GM18951 (cell line): ENCODE results near the gene SLC6A3.
"Not testable (repeated sequence)": the region's sequence is repeated elsewhere in the genome, so short reads cannot be mapped to it uniquely, and the experiment has no call there.

Experiments
- POLR2A ChIP-seq: IDR thresholded peaks from 4 replicates; pipeline ENCODE4 v1.6.1; 2011; ENCODE audit warnings: mild to moderate bottlenecking; ENCODE audit not compliant: insufficient read length, insufficient read depth; ENCODE audit errors: extremely low read depth
- in situ Hi-C: fragments of 300-500 bp; cut with MboI; formaldehyde crosslinking; loops from one replicate; pipeline ENCODE4 v1.12.0; 2022; ENCODE audit warnings: low sequenced_read_pairs, mixed read lengths, inconsistent platforms; ENCODE audit not compliant: unreplicated experiment

The SLC6A3 gene

DNA sequence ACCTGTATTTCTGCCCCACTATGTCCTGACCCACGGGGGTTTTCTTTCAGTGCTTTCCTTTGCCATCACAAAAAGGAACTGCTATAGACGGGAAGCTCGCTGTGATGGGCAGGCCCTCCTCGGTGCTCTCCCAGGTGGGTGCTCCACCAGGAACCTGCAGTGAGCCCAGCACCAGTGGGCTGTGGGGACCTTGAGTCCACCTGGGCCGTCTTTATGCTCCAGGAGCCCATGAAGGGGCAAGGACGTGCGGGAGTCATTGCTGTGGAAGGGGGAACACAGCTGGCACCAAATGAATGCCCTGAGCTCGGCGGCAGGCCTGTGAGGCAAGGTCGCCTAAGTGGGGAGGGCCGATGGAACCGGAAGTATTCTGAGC, 36.7 kb upstream of the SLC6A3 start:
- TF ChIP-seq POLR2A: peak; percentile 8
- in situ Hi-C loops: no loop called here

DNA sequence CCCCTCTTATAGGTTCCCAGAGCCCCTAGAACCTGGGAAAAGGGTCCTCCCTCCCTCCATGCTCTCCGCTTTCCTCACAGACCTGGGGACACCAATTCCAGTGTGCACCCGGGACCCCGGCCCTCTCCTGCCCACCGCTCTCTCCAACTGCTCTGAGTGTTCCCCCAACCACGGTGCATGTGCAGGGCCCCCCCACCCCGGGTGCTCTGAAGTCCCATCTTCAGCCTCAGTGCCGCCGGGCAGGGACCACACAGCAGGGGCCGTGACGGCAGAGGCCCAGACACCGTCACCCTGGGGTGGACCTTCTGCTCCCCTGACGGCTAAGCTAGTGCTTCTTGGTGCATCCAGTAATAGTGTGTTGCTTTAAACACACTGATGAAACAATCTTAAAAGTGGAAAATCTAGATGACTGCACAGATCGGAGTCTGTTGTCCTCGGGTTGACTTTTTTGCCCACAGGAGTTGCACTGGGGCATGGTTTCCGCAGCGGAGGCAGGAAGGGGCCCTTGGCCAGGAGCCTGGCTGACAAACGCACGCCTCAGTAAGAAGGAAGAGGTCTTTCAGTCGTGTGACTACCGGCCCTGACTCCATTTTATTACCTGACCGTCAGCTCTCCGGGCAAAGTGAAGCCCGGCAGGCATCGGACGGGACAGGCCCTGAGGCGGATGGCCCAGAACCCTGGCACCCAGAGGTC, 36.2 kb upstream of the SLC6A3 start:
- TF ChIP-seq POLR2A: peak; percentile 33
- in situ Hi-C loops: no loop called here

DNA sequence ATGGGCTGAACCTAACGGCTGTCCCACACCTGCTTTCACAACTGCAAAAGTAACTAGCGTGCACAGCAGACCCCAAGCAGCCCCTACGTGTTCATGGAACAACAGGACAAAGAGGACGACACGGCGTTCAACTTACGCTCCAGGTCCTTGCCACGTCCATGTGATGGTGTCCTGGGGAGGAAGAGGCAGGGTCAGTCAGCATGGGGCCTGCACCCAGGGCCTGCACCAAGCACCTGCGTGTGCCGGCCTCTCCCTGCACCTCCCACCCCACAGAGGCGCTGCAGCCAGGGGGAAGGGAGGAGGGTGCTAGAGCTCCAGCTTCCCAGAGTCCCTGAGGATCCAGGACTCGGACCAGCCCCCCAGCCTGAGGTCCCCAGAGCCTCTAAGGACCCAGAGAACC, 35.6 kb upstream of the SLC6A3 start:
- no peak for TF ChIP-seq POLR2A
- in situ Hi-C loops: no loop called here

DNA sequence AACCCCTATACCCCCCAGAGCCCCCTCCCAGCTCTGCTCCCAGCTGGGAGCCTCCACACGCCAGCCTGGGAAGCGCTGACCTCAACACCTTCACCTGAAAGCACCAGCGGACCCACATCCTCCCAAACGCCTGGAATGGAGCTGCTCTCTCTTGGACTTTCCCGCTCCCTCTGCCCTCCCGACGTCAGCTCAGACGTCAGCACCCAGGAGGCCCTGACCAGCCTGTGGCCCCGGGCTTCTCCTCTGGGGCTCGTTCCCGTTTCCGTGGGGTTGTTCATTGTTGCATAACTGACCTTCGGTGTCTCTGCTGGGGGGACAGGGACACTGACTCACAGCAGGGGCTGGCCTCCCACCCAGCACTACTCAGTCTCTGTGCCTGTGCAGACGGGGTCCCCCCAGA, 35.0 kb upstream of the SLC6A3 start:
- TF ChIP-seq POLR2A: peak; percentile 6
- in situ Hi-C loops: no loop called here

DNA sequence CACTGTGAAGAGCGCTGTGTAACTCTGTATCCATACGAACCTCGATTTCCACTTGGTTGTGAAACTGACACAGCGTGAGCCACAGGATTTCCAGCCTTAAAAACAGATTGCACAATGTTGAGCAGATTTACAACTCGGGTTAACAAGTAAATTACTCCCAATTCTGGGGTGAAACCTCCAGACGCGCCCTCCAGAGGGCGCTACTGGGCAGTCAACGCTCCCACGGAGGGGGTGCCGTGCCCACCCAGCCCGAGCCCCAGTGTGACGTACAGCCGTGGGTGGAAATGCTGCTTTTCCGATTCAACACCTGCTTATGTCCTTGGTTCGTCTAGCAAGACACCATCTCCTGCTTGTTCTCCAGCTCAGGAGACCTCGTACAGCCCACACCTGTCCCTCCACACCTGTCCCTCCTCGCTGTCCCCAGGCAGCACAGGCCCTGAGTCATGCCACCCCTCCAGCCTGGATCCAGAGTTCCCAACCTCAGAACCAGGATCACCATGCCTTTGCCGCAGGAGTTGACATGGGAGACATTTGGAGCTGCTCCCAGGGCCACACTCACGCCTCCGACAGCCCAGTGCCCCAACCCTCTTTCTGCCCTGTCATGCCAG, 34.4 kb upstream of the SLC6A3 start:
- in situ Hi-C loops: no loop called here
- peak; percentile 13 for TF ChIP-seq POLR2A

DNA sequence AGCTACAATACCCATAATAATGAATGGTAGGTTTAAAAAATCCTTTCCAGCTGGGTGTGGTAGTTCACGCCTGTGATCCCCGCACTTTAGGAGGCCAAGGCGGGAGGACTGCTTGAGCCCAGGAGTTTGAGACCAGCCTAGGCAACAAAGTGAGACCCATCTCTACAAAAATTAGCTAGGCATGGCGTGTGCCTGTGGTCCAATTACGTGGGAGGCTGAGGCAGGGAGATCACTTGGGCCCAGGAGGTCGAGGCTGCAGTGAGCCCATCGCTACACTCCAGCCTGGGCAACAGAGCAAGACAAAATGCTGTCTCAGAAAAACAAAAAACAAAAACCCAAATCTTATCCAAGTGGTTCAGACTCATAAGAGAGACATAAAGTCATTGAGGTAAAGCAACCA, 33.8 kb upstream of the SLC6A3 start:
- in situ Hi-C loops: no loop called here
- TF ChIP-seq POLR2A: no peak

DNA sequence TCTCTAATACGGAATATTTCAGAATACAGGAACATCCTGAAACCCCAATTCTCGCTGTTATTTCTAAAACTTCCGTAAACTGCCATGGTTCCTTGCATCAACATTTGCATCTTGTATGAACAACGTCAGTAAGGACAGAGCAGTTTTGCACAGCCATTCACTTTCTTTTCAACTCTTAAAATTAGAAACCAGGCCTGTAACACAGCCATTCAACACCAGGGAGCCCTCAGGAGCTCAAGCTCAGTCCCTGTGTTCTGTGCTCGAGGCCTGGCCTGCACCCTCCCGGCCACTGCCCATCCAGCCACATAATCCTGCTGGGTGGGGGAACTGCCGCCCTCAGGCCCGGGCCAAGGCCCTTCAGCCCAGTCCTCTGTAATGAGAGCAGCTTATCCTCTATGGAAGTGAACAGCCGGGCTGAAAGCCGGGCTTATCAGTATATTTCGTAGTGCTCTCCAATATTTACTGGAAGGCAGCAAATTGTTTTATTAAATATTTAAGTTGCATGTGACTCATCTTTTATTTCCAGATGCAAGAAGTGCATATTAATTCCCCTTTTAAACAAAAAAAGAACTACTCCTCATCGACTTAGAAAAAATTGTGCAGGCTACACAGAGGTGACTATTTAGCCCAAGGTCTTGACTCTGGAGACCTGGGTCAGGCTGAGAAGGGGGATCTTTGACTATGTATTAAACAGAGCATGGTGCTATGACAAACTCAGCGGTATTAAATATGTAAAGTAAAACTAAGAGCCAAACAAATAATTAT, 33.2 kb upstream of the SLC6A3 start:
- in situ Hi-C loops: no loop called here
- TF ChIP-seq POLR2A: no peak

DNA sequence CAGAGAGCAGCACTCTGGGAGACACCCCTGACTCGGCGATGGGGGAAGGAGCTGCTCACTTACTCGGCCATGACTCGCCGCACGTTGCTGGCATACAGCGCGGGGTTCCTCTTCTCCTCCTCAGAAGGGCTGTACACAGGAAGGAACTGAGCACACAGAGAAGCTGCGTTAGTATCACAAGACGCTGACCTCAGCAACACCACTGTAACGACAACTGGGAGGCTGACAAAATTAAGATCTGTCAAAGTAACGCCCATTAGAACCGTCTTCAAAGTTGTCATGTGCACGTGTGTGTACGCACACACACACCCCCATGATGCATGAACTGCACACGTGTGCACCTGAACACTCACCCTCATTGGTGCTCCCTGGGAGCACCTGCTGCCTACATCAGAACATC, 32.1 kb upstream of the SLC6A3 start:
- in situ Hi-C loops: no loop called here
- no peak for TF ChIP-seq POLR2A

DNA sequence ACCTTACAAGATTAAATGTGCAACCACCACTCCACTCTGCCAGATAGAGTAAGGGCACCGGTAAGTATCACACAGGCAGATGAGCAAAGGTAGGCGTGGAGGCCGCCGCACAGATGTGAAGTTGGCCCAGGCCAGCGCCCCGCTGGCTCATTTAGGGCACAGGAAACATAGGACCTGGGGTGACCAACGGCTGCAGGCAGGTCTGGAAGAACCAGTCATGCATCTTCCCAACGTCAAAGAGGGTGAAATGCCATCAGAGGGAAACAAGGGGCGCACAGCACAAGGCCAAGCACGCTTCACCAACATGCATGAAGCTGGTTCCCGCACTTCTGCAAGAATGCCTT, 31.7 kb upstream of the SLC6A3 start:
- no peak for TF ChIP-seq POLR2A
- in situ Hi-C loops: no loop called here

DNA sequence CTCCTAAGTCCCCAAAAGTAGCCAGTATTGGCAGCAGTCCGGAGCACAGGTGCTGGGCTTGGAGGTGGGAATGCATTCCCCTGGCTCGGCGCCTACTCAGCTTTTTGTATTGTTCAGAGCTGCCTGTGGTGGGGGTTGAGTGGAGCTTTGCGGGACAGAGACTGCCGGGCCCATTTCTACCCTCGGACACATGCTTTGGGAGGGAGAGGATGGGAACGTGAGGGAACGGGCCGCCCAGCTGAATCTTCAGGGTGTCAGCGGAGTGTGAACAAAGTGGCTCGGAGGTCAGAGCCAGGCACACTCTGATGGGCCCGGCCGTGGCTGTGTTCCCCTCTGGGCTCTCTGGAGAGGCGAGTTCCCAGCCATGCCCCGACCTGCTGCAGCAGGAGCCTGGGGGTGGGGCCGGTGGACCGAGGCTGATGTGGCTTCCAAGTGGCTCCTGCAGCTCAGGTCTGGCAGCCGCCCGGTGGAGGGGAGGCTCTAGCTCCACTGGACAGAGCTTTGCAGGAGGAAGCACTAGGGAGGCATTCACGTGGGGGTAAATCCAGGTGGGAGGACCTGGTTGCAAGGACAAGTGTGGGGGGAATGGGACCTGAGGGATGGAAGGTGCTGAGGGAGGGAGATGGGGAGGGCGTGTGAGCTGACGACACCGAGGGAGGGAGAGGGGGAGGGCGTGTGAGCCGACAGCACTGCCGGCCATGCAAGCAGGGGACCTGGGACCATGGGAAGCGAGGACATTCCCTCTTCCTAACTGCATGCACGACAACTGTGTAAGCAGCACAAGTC, 31.1 kb upstream of the SLC6A3 start:
- TF ChIP-seq POLR2A: no peak
- in situ Hi-C loops: no loop called here

DNA sequence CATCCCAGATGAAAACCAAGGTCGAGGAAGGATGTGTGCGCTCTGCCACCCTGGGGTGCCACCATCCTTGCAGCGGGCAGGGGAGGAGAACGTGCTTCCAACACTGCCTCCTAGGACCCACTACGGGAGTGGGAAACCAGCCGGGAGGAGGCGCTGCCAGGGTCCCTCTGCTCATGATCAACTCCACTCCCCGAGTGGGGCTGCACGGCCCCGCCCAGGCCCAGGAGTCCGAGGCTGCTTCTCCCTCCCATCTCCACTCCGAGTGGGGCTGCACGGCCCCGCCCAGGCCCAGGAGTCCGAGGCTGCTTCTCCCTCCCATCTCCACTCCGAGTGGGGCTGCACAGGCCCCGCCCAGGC, 30.3 kb upstream of the SLC6A3 start:
- in situ Hi-C loops: not testable (repeated sequence)

DNA sequence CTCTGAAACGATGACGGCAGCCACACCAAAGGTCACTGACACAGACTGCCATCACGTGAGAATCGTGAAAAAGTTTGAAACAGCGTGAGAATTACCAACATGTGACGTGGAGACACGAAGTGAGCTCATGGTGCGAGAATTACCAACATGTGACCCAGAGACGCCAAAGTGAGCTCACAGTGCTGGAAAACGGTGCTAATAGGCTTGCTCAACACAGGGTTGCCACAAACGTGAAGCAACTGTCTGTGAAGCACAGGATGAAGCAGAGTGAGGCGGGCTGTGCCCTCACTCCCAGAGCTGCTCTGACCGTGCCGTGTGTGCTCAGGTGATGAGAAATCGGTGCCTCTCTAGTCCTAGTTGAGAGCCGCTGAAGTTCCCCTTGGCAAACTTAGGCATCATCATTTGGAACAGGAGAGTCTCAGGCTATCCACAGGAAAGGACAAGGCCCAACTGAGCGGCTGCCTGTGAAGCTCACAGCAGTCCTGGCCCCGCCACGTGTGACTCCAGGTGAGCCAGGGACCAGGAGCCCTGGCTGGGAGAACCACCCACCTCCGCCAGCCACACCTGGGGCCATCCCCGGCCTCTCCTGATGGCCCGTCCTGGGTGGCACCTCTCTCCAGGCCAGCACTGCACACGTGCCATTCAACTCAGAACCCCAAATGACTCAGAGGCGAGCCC, 29.8 kb upstream of the SLC6A3 start:
- no peak for TF ChIP-seq POLR2A
- in situ Hi-C loops: no loop called here
